ENCODE data around the gene HSPA12B.

The HSPA12B gene

DNA sequence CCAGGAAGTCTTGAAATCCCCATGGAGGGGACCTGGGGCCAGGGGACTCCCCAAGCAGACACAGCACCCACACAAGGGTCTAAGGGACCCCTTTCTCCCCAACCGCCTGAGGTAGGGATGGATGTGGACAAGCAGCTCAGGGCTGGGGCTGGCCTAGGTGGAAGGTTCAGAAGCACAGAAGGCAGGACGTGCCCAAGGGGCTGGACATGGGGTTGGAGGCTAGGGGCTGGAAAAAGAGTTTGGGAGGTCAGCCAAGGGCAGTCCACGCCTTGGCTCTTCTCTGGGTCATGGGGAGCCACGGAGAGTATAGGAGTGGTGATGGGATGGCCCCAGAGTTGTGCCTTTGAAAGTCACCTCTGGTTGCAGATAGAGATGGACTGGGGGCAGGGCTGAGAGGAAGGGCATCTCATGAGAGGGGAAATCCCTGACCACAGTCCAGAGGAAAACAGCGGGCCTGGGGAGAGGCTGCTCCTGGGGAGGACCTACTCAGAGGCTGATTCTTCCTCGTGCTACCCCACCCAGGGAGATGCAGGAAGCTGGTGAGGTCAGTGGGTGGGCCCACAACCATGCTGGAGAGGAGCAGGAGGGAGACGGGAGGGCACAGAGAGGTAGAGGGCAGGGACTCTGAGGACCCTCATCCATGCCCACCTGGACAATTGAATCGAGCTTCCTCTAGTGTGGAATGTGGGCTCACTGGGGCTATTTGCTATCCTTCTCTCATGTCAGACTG is 2.5 kb upstream of the HSPA12B start:
- H2AFZ ChIP-seq (ENCODE audit: low read length, unreplicated experiment): no peak overlapping the region
- no peaks in the 10 kb centered on the region for H3K79me2 ChIP-seq (ENCODE audit: control insufficient read depth, insufficient read depth, low read length, unreplicated experiment)
- no peaks in the 10 kb centered on the region for H3K36me3 ChIP-seq (ENCODE audit: insufficient read depth, low read length)
- no peak overlapping the region for H3K27ac ChIP-seq (ENCODE audit: low read depth, low read length)
- H3K4me3 ChIP-seq (ENCODE audit: low read depth, low read length): no peak overlapping the region
- H3K27me3 ChIP-seq (ENCODE audit: insufficient read depth, low read length): peaks cover 30% of the 10 kb centered on the region
- peaks cover 9% of the 10 kb centered on the region for H3K4me1 ChIP-seq (ENCODE audit: control insufficient read depth, insufficient read depth, low read length, unreplicated experiment)

DNA sequence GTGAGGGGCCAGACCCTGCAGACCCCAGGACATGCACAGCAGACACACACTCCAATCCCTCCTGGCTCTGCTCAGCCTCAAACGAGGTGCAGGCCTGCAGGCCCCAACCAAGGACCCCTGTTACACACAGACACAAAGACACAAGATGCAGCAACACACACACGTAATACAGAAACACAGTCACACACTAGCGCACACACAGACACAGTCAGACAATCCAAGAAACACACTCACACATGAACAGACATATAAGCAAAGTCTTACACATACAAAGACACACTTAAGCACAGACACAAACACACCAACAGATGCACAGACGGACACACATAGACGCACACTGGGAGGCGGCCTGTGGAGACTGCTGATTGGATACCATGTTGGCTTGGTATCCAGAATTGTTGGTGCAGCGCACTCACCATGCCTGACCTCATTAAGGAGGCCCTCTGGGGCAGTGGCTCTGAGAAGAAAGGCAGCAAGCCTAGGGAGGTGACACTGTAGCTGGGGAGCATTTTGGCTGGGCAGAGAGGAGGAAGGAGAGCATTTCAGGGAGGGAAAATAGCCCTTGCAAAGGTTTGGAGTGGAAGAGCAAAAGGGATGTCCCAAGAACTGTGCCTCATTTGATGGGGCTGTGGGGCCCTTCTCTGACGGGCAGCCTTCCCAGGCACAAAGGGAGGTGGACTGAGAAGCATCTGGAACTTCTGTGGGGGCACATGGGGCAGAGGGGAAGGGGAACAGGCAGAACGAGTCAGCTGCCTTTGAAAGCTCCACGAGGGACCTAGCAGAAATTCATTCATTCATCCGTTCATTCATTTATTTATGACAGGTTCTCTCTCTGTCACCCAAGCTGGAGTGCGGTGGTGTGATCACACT is 1.4 kb upstream of the HSPA12B start:
- no peak overlapping the region for H2AFZ ChIP-seq (ENCODE audit: low read length, unreplicated experiment)
- peaks cover 9% of the 10 kb centered on the region for H3K4me1 ChIP-seq (ENCODE audit: control insufficient read depth, insufficient read depth, low read length, unreplicated experiment)
- no peaks in the 10 kb centered on the region for H3K36me3 ChIP-seq (ENCODE audit: insufficient read depth, low read length)
- H3K79me2 ChIP-seq (ENCODE audit: control insufficient read depth, insufficient read depth, low read length, unreplicated experiment): no peaks in the 10 kb centered on the region
- peaks cover 29% of the 10 kb centered on the region for H3K27me3 ChIP-seq (ENCODE audit: insufficient read depth, low read length)
- no peak overlapping the region for H3K27ac ChIP-seq (ENCODE audit: low read depth, low read length)
- no peak overlapping the region for H3K4me3 ChIP-seq (ENCODE audit: low read depth, low read length)

DNA sequence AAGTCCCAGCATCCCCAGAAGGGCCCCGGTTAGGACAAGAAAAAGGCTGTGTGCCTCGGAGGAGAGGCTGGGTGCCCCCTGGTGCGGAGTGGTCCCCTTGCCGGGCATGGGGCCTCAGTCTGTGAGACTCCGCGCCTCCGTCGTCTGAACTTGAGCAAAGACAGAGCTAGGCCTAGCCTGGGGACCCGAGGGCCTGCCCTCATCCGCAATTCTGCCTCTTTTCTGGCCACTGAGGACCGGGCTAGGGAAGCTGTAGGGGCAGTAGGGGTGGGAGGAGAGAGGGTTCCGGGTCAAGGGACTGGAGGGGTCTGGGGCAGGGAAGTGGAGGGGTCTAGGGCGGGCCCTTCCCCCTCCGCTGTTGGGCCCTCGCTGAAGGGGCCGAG is 550 bp upstream of the HSPA12B start:
- peaks cover 9% of the 10 kb centered on the region for H3K4me1 ChIP-seq (ENCODE audit: control insufficient read depth, insufficient read depth, low read length, unreplicated experiment)

DNA sequence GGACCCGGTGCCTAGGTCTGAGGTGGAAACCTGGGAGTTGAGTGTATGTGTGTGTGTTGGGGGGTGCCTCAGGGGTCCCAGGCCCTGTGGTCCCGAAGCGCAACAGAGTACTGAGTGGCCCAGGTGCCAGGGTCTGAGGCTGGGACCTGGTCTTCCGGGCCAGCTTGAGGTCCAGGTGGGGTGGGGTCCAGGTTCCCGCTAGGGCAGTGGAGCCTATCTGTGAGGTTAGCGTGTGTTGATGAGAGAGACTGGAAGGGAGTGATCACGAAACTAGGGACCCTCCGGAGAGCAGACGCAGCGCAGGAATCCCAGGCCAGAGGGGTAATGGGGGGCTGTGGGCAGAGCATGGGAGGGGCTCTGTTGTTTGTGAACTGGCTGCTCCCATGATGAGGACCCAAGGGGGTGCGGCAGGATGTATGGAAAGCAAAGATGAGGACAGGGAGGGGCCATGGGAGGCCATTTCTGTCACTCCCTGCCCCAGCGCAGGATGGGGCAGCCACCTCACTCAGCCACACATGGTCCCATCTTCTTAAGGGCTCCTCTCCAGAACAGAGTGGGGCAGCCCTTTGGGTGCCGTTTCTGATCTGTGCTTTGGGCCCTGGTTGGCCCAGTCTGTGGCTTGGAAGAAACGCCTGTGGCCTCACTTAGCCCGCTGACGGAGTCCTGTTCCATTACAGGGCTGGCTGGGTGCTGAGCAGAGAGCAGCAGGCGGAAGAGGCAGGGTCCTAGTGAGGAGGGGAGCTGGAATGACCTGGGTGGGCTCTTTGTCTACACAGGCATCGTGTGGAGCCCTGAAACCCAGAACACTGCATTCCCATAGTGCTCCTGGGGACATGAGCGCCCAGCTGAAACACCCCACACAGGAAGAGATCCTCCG is 872 bp downstream of the HSPA12B start:
- Histone ChIP-seq H3K27me3 (ENCODE audit: insufficient read depth, low read length) (peaks cover 29% of the 10 kb centered on the region), H3K4me3 (ENCODE audit: low read depth, low read length) (no peak overlapping the region), H3K4me1 (ENCODE audit: control insufficient read depth, insufficient read depth, low read length, unreplicated experiment) (no peaks in the 10 kb centered on the region), H2AFZ (ENCODE audit: low read length, unreplicated experiment) (no peak overlapping the region), H3K36me3 (ENCODE audit: insufficient read depth, low read length) (no peaks in the 10 kb centered on the region), H3K79me2 (ENCODE audit: control insufficient read depth, insufficient read depth, low read length, unreplicated experiment) (no peaks in the 10 kb centered on the region), H3K27ac (ENCODE audit: low read depth, low read length) (no peak overlapping the region)

More for the DNA sequence above, 550 bp upstream of the HSPA12B start:
- Histone ChIP-seq H3K36me3 (ENCODE audit: insufficient read depth, low read length) (no peaks in the 10 kb centered on the region), H3K4me3 (ENCODE audit: low read depth, low read length) (no peak overlapping the region), H2AFZ (ENCODE audit: low read length, unreplicated experiment) (no peak overlapping the region), H3K27ac (ENCODE audit: low read depth, low read length) (no peak overlapping the region), H3K27me3 (ENCODE audit: insufficient read depth, low read length) (peaks cover 29% of the 10 kb centered on the region), H3K79me2 (ENCODE audit: control insufficient read depth, insufficient read depth, low read length, unreplicated experiment) (no peaks in the 10 kb centered on the region)

DNA sequence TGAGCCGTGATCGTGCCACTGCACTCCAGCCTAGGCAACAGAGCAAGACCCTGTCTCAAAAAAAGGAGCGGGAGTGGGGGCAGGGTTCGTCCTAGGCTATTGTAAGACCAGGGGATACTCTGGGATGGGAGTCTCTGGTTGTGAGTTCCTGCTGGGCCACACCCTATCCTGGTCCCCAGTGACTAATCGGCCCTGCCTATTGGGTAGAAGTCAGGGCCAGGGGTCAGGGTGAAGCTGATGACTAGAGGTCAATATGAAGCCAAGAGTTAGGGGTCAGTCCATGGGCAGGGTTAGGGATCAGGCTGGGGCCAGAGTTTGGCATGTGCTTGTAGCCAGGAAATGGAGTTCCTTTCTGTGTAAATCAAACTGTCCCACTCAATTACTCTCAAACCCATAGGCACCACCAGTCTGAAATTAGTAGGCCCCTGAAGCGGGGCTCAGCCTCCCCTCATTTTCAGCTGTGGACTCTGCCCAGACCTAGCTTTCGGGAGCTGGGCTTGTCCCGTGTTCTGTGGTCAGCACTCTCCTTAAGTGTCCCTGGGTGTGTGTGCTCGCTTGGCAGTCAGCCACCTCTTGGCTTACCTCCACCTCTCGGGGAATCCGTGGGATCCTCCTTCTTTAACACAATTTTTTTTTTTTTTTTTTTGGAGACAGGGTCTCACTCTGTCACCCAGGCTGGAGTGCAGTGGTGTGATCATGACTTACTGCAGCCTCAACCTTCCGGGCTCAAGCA is 1.8 kb downstream of the HSPA12B start:
- Histone ChIP-seq H3K27ac (ENCODE audit: low read depth, low read length) (no peak overlapping the region), H3K79me2 (ENCODE audit: control insufficient read depth, insufficient read depth, low read length, unreplicated experiment) (no peaks in the 10 kb centered on the region), H2AFZ (ENCODE audit: low read length, unreplicated experiment) (no peak overlapping the region), H3K4me1 (ENCODE audit: control insufficient read depth, insufficient read depth, low read length, unreplicated experiment) (no peaks in the 10 kb centered on the region), H3K4me3 (ENCODE audit: low read depth, low read length) (no peak overlapping the region), H3K27me3 (ENCODE audit: insufficient read depth, low read length) (peaks cover 27% of the 10 kb centered on the region), H3K36me3 (ENCODE audit: insufficient read depth, low read length) (no peaks in the 10 kb centered on the region)

DNA sequence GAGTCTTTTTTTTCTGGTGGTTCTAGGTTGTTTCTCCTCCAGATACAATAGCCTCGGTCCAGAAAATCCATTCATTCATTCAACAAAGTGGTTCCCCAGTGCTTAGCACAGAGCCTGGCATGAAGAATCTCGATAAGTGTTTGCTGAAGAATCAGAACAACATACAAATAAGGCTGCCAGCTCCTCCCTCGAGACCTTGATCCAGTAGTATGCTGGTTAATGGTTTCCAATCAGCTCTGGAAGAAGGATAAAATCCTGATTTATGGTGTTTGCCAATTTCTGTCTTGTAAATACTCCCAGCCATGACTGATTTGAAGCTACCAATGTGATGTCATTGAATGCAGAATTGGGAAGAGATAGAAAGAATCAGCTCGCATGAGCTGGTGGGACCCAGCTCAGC is 3.3 kb downstream of the HSPA12B start:
- Histone ChIP-seq H3K4me3 (ENCODE audit: low read depth, low read length) (no peak overlapping the region), H3K4me1 (ENCODE audit: control insufficient read depth, insufficient read depth, low read length, unreplicated experiment) (no peaks in the 10 kb centered on the region), H2AFZ (ENCODE audit: low read length, unreplicated experiment) (no peak overlapping the region), H3K27ac (ENCODE audit: low read depth, low read length) (no peak overlapping the region), H3K27me3 (ENCODE audit: insufficient read depth, low read length) (peaks cover 25% of the 10 kb centered on the region), H3K36me3 (ENCODE audit: insufficient read depth, low read length) (no peaks in the 10 kb centered on the region), H3K79me2 (ENCODE audit: control insufficient read depth, insufficient read depth, low read length, unreplicated experiment) (no peaks in the 10 kb centered on the region)

DNA sequence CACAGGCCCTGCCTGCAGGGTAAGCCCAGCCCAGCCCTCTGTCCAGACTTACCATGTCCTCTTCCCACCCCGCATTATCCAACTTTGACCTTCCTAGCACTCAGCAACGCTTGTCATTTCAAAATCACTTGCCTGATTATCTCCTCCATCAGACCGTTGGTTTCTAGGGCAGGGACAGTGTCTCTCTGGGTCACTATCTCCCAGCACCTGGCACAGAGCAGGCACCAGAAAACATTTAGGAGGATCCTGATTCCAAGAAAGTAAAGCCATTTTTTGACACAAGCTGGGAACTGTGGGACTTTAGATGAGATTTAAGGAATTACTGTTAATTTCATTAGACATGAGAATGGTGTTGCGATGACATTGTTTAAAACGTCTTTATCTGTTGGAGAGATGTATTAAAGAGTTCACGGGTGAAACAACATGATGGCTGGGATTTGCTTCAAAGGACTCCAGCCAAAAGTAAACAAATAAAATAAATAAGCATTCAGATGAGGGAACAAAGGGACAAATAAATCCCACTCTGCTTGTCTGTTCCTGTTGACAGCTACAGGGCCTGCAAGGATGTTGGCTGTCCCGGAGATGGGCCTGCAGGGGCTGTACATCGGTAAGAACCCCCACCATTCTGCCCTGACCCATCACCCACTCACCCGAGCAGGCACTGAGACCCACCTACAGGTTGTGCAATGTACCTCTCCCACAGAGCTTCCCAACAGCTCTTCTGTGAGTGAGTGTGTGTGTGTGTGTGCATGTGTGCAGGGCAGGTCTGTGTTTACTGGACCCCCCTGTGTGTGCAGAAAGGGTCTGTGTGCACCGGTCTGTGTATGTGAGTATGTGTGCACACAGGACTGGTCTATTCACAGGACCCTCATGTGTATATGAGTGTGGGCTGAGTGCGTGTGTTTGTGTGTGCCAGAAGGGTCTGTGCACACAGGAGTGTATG is 5.9 kb downstream of the HSPA12B start:
- Histone ChIP-seq H3K4me3 (ENCODE audit: low read depth, low read length) (no peak overlapping the region), H3K36me3 (ENCODE audit: insufficient read depth, low read length) (no peaks in the 10 kb centered on the region), H3K4me1 (ENCODE audit: control insufficient read depth, insufficient read depth, low read length, unreplicated experiment) (no peaks in the 10 kb centered on the region), H3K27ac (ENCODE audit: low read depth, low read length) (no peak overlapping the region), H2AFZ (ENCODE audit: low read length, unreplicated experiment) (no peak overlapping the region), H3K79me2 (ENCODE audit: control insufficient read depth, insufficient read depth, low read length, unreplicated experiment) (no peaks in the 10 kb centered on the region), H3K27me3 (ENCODE audit: insufficient read depth, low read length) (peaks cover 1% of the 10 kb centered on the region; the same call in 1 of the 2 replicates)

DNA sequence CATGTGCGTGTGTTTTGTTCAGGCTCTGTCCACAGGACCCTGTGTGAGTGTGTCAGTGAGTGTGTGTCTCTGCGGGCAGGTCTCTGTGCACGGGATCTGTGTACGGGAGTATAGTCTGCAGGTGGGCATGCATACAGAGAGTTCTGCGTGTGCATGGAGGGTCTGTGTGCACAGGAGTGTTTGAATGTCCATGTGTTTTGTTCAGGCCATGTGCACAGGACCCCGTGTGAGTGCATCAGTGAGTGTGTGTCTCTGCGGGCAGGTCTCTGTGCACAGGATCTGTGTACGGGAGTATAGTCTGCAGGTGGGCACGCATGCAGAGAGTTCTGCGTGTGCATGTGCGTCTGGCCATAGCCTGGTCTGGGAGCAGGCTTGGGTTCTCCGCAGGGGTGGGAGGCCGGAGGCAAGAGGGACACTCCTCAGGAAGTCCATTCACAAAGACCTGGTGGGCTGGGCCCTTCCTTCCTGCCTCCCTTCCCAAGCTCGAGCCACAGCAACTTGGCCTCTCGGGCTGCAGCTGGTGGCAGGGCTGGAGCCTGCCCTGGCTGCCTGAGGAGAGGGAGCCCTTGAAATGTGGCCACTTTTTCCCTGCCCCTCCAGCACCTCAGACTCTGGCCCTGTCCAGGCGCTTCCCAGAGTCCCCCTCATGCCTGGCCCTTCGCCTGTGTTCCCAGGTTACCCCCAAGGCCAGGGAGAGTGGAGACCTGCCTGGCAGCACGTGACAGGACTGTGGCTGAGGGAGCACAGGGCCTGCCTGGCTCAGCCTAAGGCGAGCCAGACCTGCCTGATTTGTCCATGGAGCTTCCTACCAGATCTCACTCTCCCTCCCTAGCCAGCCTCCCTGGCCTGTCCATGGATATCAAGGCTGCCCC is 6.8 kb downstream of the HSPA12B start:
- H3K36me3 ChIP-seq (ENCODE audit: insufficient read depth, low read length): no peaks in the 10 kb centered on the region
- H3K27ac ChIP-seq (ENCODE audit: low read depth, low read length): no peak overlapping the region
- H3K4me3 ChIP-seq (ENCODE audit: low read depth, low read length): no peak overlapping the region
- H3K79me2 ChIP-seq (ENCODE audit: control insufficient read depth, insufficient read depth, low read length, unreplicated experiment): no peaks in the 10 kb centered on the region
- H3K27me3 ChIP-seq (ENCODE audit: insufficient read depth, low read length): no peaks in the 10 kb centered on the region
- no peak overlapping the region for H2AFZ ChIP-seq (ENCODE audit: low read length, unreplicated experiment)
- no peaks in the 10 kb centered on the region for H3K4me1 ChIP-seq (ENCODE audit: control insufficient read depth, insufficient read depth, low read length, unreplicated experiment)

Measured in ACC112 (cell line).